Measurements from ENCODE around the gene GPC3. TPM values are rescaled to one million over a fixed set of nuclear protein-coding genes. Genes with fewer than 3 reads are reported as not detected.

GPC3 gene
- total RNA-seq, 1 experiment from 2014 or later, result 32.4 TPM

GRCh38 chrX:133966199-133966598 lies 19.2 kb downstream of the GPC3 start:
- H3K4me3 Mint-ChIP-seq, result no peak overlapping the region
- H3K4me1 Mint-ChIP-seq, result peaks cover 62% of the 10 kb centered on the region
- no peaks in the 10 kb centered on the region for H3K27me3 Mint-ChIP-seq (ENCODE audit: low read depth)
- no peaks in the 10 kb centered on the region for H3K9me3 Mint-ChIP-seq
- ChIA-PET CTCF (no interaction called here), POLR2A (no interaction called here)
- DNase-seq (ENCODE audit: low spot score) (no peak), ATAC-seq (no peak)
- H3K36me3 Mint-ChIP-seq, result no peaks in the 10 kb centered on the region
- H3K27ac Mint-ChIP-seq, result no peak overlapping the region
- TF ChIP-seq ERG (CRISPR knock-in tag; IDR thresholded peaks at IDR 0.05) (no peak), ESRRA (CRISPR knock-in tag; IDR thresholded peaks at IDR 0.05; ENCODE audit: borderline replicate concordance) (no peak), CDX4 (CRISPR knock-in tag; IDR thresholded peaks at IDR 0.05; ENCODE audit: borderline replicate concordance) (no peak), PREB (CRISPR knock-in tag; IDR thresholded peaks at IDR 0.05; ENCODE audit: borderline replicate concordance) (no peak), CREB1 (CRISPR knock-in tag; IDR thresholded peaks at IDR 0.05) (no peak), HMGA2 (CRISPR knock-in tag; IDR thresholded peaks at IDR 0.05) (no peak), IRF2 (CRISPR knock-in tag; IDR thresholded peaks at IDR 0.05; ENCODE audit: borderline replicate concordance, low read depth) (no peak), PRRX2 (CRISPR knock-in tag; IDR thresholded peaks at IDR 0.05) (no peak)
- TF ChIP-seq, protein P1, sequence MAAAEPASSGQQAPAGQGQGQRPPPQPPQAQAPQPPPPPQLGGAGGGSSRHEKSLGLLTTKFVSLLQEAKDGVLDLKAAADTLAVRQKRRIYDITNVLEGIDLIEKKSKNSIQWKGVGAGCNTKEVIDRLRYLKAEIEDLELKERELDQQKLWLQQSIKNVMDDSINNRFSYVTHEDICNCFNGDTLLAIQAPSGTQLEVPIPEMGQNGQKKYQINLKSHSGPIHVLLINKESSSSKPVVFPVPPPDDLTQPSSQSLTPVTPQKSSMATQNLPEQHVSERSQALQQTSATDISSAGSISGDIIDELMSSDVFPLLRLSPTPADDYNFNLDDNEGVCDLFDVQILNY (CRISPR knock-in tag; IDR thresholded peaks at IDR 0.05), result no peak

- Mint-ChIP-seq H3K4me1 (peaks cover 54% of the 10 kb centered on the region), H3K4me3 (no peak overlapping the region), H3K9me3 (no peaks in the 10 kb centered on the region), H3K27me3 (ENCODE audit: low read depth) (no peaks in the 10 kb centered on the region), H3K27ac (peak overlapping the region; percentile 69), H3K36me3 (no peaks in the 10 kb centered on the region)
- ChIA-PET POLR2A (no interaction called here), CTCF (no interaction called here)
- DNase-seq (ENCODE audit: low spot score) (no peak), ATAC-seq (no peak)
- TF ChIP-seq, protein P2, sequence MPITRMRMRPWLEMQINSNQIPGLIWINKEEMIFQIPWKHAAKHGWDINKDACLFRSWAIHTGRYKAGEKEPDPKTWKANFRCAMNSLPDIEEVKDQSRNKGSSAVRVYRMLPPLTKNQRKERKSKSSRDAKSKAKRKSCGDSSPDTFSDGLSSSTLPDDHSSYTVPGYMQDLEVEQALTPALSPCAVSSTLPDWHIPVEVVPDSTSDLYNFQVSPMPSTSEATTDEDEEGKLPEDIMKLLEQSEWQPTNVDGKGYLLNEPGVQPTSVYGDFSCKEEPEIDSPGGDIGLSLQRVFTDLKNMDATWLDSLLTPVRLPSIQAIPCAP (CRISPR knock-in tag; IDR thresholded peaks at IDR 0.05), result no peak
- TF ChIP-seq, protein P3, sequence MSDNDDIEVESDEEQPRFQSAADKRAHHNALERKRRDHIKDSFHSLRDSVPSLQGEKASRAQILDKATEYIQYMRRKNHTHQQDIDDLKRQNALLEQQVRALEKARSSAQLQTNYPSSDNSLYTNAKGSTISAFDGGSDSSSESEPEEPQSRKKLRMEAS (CRISPR knock-in tag; IDR thresholded peaks at IDR 0.05), result no peak
- TF ChIP-seq FOXJ3 (CRISPR knock-in tag; IDR thresholded peaks at IDR 0.05; ENCODE audit: borderline replicate concordance) (no peak), CREB1 (CRISPR knock-in tag; IDR thresholded peaks at IDR 0.05) (no peak), PREB (CRISPR knock-in tag; IDR thresholded peaks at IDR 0.05; ENCODE audit: borderline replicate concordance) (no peak)
Observed at GRCh38 chrX:133965321-133965720, 20.1 kb downstream of the GPC3 start.

- no peak for DNase-seq (ENCODE audit: low spot score)
- no peaks in the 10 kb centered on the region for H3K36me3 Mint-ChIP-seq
- no peak for ATAC-seq
- POLR2A ChIA-PET, result no interaction called here
- H3K4me1 Mint-ChIP-seq, result peaks cover 15% of the 10 kb centered on the region
- no peak overlapping the region for H3K4me3 Mint-ChIP-seq
- H3K27me3 Mint-ChIP-seq (ENCODE audit: low read depth), result no peaks in the 10 kb centered on the region
- H3K27ac Mint-ChIP-seq, result no peak overlapping the region
- CTCF ChIA-PET, result no interaction called here
- H3K9me3 Mint-ChIP-seq, result no peaks in the 10 kb centered on the region
- TF ChIP-seq USF1 (CRISPR knock-in tag; IDR thresholded peaks at IDR 0.05) (no peak), ESRRA (CRISPR knock-in tag; IDR thresholded peaks at IDR 0.05; ENCODE audit: borderline replicate concordance) (no peak), NR1H2 (CRISPR knock-in tag; IDR thresholded peaks at IDR 0.05) (no peak)
- TF ChIP-seq, protein P4, sequence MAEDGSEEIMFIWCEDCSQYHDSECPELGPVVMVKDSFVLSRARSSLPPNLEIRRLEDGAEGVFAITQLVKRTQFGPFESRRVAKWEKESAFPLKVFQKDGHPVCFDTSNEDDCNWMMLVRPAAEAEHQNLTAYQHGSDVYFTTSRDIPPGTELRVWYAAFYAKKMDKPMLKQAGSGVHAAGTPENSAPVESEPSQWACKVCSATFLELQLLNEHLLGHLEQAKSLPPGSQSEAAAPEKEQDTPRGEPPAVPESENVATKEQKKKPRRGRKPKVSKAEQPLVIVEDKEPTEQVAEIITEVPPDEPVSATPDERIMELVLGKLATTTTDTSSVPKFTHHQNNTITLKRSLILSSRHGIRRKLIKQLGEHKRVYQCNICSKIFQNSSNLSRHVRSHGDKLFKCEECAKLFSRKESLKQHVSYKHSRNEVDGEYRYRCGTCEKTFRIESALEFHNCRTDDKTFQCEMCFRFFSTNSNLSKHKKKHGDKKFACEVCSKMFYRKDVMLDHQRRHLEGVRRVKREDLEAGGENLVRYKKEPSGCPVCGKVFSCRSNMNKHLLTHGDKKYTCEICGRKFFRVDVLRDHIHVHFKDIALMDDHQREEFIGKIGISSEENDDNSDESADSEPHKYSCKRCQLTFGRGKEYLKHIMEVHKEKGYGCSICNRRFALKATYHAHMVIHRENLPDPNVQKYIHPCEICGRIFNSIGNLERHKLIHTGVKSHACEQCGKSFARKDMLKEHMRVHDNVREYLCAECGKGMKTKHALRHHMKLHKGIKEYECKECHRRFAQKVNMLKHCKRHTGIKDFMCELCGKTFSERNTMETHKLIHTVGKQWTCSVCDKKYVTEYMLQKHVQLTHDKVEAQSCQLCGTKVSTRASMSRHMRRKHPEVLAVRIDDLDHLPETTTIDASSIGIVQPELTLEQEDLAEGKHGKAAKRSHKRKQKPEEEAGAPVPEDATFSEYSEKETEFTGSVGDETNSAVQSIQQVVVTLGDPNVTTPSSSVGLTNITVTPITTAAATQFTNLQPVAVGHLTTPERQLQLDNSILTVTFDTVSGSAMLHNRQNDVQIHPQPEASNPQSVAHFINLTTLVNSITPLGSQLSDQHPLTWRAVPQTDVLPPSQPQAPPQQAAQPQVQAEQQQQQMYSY (CRISPR knock-in tag; IDR thresholded peaks at IDR 0.05), result no peak
- TF ChIP-seq, protein P5, sequence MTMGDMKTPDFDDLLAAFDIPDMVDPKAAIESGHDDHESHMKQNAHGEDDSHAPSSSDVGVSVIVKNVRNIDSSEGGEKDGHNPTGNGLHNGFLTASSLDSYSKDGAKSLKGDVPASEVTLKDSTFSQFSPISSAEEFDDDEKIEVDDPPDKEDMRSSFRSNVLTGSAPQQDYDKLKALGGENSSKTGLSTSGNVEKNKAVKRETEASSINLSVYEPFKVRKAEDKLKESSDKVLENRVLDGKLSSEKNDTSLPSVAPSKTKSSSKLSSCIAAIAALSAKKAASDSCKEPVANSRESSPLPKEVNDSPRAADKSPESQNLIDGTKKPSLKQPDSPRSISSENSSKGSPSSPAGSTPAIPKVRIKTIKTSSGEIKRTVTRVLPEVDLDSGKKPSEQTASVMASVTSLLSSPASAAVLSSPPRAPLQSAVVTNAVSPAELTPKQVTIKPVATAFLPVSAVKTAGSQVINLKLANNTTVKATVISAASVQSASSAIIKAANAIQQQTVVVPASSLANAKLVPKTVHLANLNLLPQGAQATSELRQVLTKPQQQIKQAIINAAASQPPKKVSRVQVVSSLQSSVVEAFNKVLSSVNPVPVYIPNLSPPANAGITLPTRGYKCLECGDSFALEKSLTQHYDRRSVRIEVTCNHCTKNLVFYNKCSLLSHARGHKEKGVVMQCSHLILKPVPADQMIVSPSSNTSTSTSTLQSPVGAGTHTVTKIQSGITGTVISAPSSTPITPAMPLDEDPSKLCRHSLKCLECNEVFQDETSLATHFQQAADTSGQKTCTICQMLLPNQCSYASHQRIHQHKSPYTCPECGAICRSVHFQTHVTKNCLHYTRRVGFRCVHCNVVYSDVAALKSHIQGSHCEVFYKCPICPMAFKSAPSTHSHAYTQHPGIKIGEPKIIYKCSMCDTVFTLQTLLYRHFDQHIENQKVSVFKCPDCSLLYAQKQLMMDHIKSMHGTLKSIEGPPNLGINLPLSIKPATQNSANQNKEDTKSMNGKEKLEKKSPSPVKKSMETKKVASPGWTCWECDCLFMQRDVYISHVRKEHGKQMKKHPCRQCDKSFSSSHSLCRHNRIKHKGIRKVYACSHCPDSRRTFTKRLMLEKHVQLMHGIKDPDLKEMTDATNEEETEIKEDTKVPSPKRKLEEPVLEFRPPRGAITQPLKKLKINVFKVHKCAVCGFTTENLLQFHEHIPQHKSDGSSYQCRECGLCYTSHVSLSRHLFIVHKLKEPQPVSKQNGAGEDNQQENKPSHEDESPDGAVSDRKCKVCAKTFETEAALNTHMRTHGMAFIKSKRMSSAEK (CRISPR knock-in tag; IDR thresholded peaks at IDR 0.05; ENCODE audit: borderline replicate concordance), result no peak
Observed at GRCh38 chrX:133961046-133961445, 24.3 kb downstream of the GPC3 start.
